Panc1 (cell line): ENCODE results near the gene C12orf75.
"Not testable (repeated sequence)": the region's sequence is repeated elsewhere in the genome, so short reads cannot be mapped to it uniquely, and the experiment has no call there.

Experiments used
- CTCF ChIP-seq: fragments of 450-650 bp; IDR thresholded peaks from 2 replicates; pipeline ENCODE4 v1.5.1; 2017; ENCODE audit warnings: mild to moderate bottlenecking
- POLR2AphosphoS5 ChIP-seq: IDR thresholded peaks from 2 replicates; pipeline ENCODE4 v1.6.1; 2012; ENCODE audit warnings: mild to moderate bottlenecking, low read depth, low read length, moderate library complexity
- REST ChIP-seq, 2 experiments: IDR thresholded peaks; 2 replicates each; pipeline ENCODE4 v1.6.1; 2011 to 2012; ENCODE audit warnings: low read depth in 2 of 2, control low read depth in 1 of 2, low read length in 1 of 2, mild to moderate bottlenecking in 1 of 2, moderate library complexity in 1 of 2; ENCODE audit not compliant: insufficient read depth in 1 of 2
- SIN3A ChIP-seq: IDR thresholded peaks from 2 replicates; pipeline ENCODE4 v1.6.1; 2012; ENCODE audit warnings: low read depth, mild to moderate bottlenecking, low read length, moderate library complexity, borderline replicate concordance; ENCODE audit not compliant: insufficient read depth

GRCh38 chr12:105311936-105312335, 18.6 kb upstream of the C12orf75 start:
- not testable (repeated sequence) for TF ChIP-seq CTCF; REST (IDR thresholded peaks at IDR 0.05; ENCODE audit: insufficient read depth in 1 of 2, low read depth in 2 of 2, low read length in 1 of 2); SIN3A; POLR2AphosphoS5
